Activated CD4-positive, CD25-positive, alpha-beta regulatory T cell treated with anti-CD3 and anti-CD28 coated beads, Interleukin-2, amount 50 U/mL, for 72 hours (primary cell): ENCODE measurements around the gene B4GAT1.
A peak's percentile ranks its signal among the peaks of the same experiment; 100 is the strongest.
"Not testable (repeated sequence)": the region's sequence is repeated elsewhere in the genome, so short reads cannot be mapped to it uniquely, and the experiment has no call there.

Experiments used
- DNase-seq: peaks from one replicate; pipeline ENCODE4 v3.0.0; 2021

Gene B4GAT1

GRCh38 chr11:66335531-66336233 is 11.7 kb downstream of the B4GAT1 start:
- DNase-seq = no peak

DNA sequence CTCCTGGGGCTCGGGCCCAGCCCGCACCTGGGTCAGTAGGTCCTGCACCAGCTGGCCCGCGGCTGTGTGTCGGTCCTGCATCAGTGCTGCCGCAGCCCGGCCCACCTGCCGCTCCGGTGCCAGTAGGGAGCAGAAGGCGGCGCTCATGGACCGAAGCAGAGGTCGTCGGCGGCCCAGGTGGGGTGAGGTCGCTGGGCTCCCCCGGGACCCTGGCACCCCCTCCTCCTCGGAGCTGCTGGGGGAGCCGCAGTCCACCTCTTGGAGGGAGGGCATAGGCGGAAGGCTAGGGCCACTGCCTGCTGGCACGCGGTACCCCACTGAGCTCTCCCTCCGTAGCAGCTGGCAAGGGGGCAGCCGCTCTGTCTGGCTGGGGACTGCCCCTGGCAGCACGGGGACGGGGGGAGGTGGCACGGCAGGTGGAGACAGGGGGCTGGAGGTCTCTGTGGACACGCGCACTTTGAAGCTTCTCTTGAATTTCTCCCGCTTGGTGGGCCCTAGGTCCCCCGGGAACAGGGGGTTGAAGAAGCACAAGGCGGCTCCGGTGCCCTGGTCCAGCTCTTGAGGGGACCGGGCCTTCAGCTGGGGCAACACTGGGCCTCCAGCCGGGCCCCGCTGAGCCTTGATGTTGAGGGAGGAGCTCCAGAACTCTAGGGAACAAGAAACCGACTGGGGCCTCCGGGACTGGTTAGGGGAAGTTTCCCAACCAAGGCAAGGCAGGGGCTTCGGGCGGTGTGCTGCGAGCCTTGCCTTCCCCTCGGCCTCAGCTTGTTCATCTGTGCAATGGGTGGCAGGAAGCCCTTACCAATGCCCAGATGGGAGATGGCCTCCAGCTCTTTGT is 12.6 kb downstream of the B4GAT1 start:
- no peak for DNase-seq

DNA sequence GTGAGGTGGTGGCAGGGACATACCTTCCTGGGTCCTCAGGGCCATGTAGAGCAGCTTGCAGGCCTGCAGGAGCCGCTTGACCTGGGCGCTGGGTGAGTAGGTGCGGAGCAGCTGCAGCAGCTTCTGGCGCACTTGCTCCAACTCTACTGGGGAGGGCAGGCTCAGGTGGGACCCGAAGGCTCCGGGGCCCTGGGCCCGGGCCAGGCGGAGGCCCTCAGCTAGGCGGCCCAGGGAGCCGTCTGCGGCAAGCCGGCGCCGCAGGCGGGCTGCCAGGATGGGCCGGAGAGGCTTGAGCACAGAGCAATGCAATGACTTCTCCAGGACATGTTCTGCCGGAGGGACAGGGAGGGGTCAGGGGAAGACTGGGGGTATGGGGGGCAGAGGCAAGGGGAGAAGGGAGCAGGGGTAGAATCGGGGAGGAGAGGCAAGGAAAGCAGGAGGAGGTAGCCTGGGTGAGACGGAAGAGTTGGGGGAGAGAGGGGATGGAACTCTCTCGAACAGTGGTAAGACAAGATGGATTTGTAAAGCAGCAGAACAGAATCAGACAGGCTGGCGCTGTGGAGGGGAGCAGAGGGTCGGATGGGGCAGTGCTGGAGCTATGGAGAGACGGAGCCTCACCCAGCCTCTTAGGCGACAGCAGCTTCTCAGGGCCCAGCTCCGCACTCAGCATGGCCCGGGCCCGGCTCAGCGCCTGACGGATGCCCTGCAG is 13.4 kb downstream of the B4GAT1 start:
- no peak for DNase-seq

DNA sequence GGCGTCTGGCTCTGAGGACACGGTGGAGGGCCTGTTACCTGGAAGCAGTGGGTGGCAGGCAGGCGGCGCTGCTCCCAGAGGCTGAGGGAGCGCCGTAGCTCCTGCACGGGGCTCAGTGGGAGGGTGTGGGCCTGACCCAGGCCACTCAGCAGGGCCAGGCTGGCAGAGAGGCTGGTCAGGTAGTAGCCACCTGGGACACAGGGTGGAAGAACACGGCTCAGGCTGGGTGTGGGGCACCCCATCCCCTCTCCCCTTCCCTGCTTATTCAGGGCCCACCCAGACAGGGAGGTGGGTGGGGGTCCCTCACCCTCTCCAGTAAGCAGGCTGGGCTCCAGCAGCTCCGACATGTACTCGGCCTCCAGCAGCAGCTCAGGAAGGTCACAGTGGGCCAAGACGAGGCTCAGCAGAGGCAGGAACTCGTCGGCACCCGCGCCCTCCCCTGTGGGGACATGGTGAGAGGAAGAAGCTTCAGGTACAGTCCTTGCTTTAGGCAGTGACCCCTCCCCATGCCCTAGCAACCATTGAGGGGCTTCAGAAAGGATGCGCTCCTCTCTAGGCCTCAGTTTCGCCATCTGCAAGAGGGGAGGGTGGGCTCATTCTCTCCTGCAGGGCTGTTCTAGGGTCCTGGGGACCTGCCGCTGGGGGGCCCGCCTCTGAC is 14.1 kb downstream of the B4GAT1 start:
- no peak for DNase-seq

- no peak for DNase-seq
Measured at GRCh38 chr11:66332371-66333219, 14.8 kb downstream of the B4GAT1 start.

GRCh38 chr11:66331542-66332370 is 15.7 kb downstream of the B4GAT1 start:
- DNase-seq = no peak

GRCh38 chr11:66330931-66331330 is 16.5 kb downstream of the B4GAT1 start:
- DNase-seq = no peak

GRCh38 chr11:66329165-66329673 is 18.2 kb downstream of the B4GAT1 start:
- DNase-seq = no peak

- DNase-seq = peak; percentile 81
Measured at GRCh38 chr11:66328302-66329144, 18.9 kb downstream of the B4GAT1 start.

- no peak for DNase-seq
Measured at GRCh38 chr11:66328031-66328301, 19.5 kb downstream of the B4GAT1 start.

DNA sequence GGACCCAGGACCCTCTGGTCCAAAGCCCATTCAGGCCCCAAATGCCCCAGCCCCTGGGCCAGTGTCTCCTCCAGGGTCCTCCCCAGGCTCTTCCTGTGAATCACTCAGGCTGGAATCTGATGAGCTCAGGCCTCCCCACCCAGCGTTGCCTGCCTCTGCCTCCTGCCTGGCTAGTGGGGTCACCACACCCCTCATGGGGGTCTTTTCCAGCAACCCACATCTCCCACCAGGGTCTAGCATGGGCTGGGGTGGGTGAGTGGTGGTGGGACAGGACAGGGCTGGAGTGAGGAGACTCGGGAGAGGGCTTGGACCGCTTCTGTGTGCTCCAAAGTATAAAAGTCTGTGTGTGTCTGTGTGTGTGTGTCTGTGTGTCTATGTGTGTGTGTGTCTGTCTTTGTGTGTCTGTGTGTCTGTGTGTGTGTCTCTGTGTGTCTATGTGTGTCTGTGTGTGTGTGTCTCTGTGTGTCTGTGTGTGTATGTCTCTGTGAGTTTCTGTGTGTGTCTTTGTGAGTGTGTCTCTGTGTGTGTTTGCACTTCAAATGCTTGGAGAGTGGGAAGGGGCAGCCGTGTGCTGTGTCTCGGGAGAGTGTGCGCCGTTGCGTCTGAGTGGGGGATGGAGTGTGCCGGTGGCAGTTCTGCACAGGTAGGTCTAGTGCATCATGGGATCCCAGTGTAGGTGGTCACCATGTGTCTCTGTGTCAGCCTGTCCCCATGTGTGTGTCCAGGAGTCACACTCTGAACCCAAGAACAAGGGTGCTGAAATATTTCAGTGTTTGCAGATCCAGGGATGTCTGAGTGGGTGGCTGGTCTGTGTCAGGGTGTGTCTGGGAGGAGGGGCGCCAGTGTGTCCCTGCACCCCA is 20.0 kb downstream of the B4GAT1 start:
- DNase-seq = no peak

- no peak for DNase-seq
Measured at GRCh38 chr11:66326261-66327111, 20.9 kb downstream of the B4GAT1 start.

- DNase-seq = no peak
Measured at GRCh38 chr11:66325263-66325671, 22.2 kb downstream of the B4GAT1 start.

GRCh38 chr11:66324664-66325063 is 22.8 kb downstream of the B4GAT1 start:
- no peak for DNase-seq

DNA sequence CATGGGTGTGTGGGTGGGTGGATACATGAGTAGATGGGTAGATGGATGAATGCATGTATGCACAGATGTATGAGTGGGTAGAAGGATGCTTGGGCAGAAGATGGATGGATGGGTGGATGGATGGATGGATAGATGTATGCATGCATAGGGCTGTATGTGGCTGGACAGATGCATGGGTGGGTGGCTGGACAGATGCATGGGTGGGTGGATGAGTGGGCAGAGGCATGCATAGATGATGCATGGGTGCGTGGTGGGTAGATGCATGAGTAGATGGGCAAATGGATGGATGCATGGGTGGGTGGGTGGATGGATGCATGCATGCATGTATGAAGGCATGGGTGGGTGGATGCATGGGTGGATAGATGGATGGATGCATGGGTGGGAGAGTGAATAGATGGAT is 23.7 kb downstream of the B4GAT1 start:
- DNase-seq = no peak

GRCh38 chr11:66322732-66323427 is 24.5 kb downstream of the B4GAT1 start:
- DNase-seq = no peak

DNA sequence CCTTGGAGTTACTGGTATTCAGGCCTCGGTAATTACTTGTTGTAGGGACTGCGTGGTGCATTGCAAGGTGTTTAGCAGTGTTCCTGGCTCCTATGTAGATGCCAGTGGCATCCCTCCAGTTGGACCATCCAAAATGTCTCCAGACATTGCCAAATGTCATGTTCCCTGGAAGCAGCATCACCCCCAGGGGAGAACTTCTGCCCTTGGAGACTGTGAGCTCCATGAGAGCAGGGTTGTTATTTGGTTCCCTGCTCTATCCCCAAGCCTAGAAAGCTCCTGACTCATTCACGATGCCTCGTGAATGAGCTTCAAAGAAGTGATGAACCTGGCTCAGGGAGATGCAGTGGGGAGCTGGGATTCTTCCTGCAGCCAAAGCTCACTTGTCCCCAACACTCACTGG is 25.8 kb downstream of the B4GAT1 start:
- DNase-seq = no peak

DNA sequence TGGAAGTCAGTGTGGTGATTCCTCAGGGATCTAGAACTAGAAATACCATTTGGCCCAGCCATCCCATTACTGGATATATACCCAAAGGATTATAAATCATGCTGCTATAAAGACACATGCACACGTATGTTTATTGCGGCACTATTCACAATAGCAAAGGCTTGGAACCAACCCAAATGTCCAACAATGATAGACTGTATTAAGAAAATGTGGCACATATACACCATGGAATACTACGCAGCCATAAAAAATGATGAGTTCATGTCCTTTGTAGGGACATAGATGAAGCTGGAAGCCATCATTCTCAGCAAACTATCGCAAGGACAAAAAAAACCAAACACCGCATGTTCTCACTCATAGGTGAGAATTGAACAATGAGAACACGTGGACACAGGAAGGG is 26.7 kb downstream of the B4GAT1 start:
- DNase-seq = not testable (repeated sequence)
